ENCODE results near the gene B3GNT4. TPM values are rescaled to one million over a fixed set of nuclear protein-coding genes. Genes with fewer than 3 reads are reported as not detected.
A peak's percentile ranks its signal among the peaks of the same experiment; 100 is the strongest.

Gene B3GNT4
- polyA plus RNA-seq, 1 donor from 2014 or later = 1.8 TPM

- Histone ChIP-seq H3K27ac (ENCODE audit: low read length) (no peak overlapping the region), H3K4me2 (ENCODE audit: low read length) (no peak overlapping the region), H3K9ac (ENCODE audit: low read length) (no peak overlapping the region), H3K27me3 (ENCODE audit: insufficient read depth, low read depth, low read length) (no peaks in the 10 kb centered on the region), H4K20me1 (ENCODE audit: insufficient read depth) (no peaks in the 10 kb centered on the region), H3K36me3 (ENCODE audit: insufficient read depth, low read length) (no peaks in the 10 kb centered on the region), H3K9me2 (ENCODE audit: insufficient read depth, low read length) (no peaks in the 10 kb centered on the region), H2AFZ (ENCODE audit: low read depth, low read length) (no peak overlapping the region), H3K79me2 (replicated peaks; ENCODE audit: insufficient read depth, low read length) (no peaks in the 10 kb centered on the region), H3F3A (ENCODE audit: insufficient read depth, low read length, poor library complexity, severe bottlenecking) (no peaks in the 10 kb centered on the region), H3K4me3 (ENCODE audit: low read length) (no peak overlapping the region), H3K9me3 (ENCODE audit: low read length) (no peaks in the 10 kb centered on the region)
- TF ChIP-seq EP300 (conservative IDR thresholded peaks at IDR 0.05; ENCODE audit: poor library complexity, severe bottlenecking) (no peak), EZH2 (IDR thresholded peaks at IDR 0.05; ENCODE audit: borderline replicate concordance, insufficient read depth, low read length, poor library complexity, severe bottlenecking) (no peak), SMC3 (conservative IDR thresholded peaks at IDR 0.05; ENCODE audit: poor library complexity) (peak; percentile 61), RAD21 (conservative IDR thresholded peaks at IDR 0.05) (peak; percentile 52), CTCF (IDR thresholded peaks at IDR 0.05; ENCODE audit: poor library complexity, severe bottlenecking) (peak; percentile 59)
These were observed 12.5 kb upstream of the B3GNT4 start for GRCh38 chr12:122190842-122191668.

- Histone ChIP-seq H3K4me3 (ENCODE audit: low read length) (no peak overlapping the region), H2AFZ (ENCODE audit: low read depth, low read length) (no peak overlapping the region), H3K9me3 (ENCODE audit: low read length) (no peaks in the 10 kb centered on the region), H3K27me3 (ENCODE audit: insufficient read depth, low read depth, low read length) (no peaks in the 10 kb centered on the region), H3K36me3 (ENCODE audit: insufficient read depth, low read length) (no peaks in the 10 kb centered on the region), H3K4me2 (ENCODE audit: low read length) (no peak overlapping the region), H3K9me2 (ENCODE audit: insufficient read depth, low read length) (no peaks in the 10 kb centered on the region), H3F3A (ENCODE audit: insufficient read depth, low read length, poor library complexity, severe bottlenecking) (no peaks in the 10 kb centered on the region), H3K9ac (ENCODE audit: low read length) (no peak overlapping the region), H3K27ac (ENCODE audit: low read length) (no peak overlapping the region), H4K20me1 (ENCODE audit: insufficient read depth) (no peaks in the 10 kb centered on the region), H3K79me2 (replicated peaks; ENCODE audit: insufficient read depth, low read length) (no peaks in the 10 kb centered on the region)
- TF ChIP-seq MXI1 (conservative IDR thresholded peaks at IDR 0.05; ENCODE audit: poor library complexity, severe bottlenecking) (no peak), RAD21 (conservative IDR thresholded peaks at IDR 0.05) (no peak), EP300 (conservative IDR thresholded peaks at IDR 0.05; ENCODE audit: poor library complexity, severe bottlenecking) (no peak), SMC3 (conservative IDR thresholded peaks at IDR 0.05; ENCODE audit: poor library complexity) (no peak), REST (IDR thresholded peaks at IDR 0.05; ENCODE audit: borderline replicate concordance) (no peak), TAF1 (IDR thresholded peaks at IDR 0.05; ENCODE audit: low read depth) (no peak), EZH2 (IDR thresholded peaks at IDR 0.05; ENCODE audit: borderline replicate concordance, insufficient read depth, low read length, poor library complexity, severe bottlenecking) (no peak), POLR2AphosphoS5 (IDR thresholded peaks at IDR 0.05) (no peak)
These were observed 11.1 kb upstream of the B3GNT4 start for GRCh38 chr12:122192441-122192840.

All from neural cell (in vitro differentiated cells).